Transverse colon (tissue), 4 donors: ENCODE data around the gene ANO1. TPM values are rescaled to one million over a fixed set of nuclear protein-coding genes. Genes with fewer than 3 reads are reported as not detected.

Experiments
- DNase-seq: peaks from one replicate; pipeline ENCODE4 v3.0.0-alpha.2; 2019
- H3K27ac ChIP-seq, 4 donors: fragments of 200-600 bp; sonication (generic); 2 replicates each; pipeline ENCODE4 v1.5.1; 2016 to 2018; ENCODE audit warnings: inconsistent platforms in 4 of 4
- H3K27me3 ChIP-seq: fragments of 200-600 bp; sonication (generic); 2 replicates; pipeline ENCODE4 v1.5.1; 2017; ENCODE audit warnings: inconsistent platforms
- H3K36me3 ChIP-seq, 4 donors: fragments of 200-600 bp; sonication (generic); 2 replicates each; pipeline ENCODE4 v1.5.1; 2017 to 2019; ENCODE audit warnings: inconsistent platforms in 4 of 4
- H3K4me1 ChIP-seq, 4 donors: fragments of 200-600 bp; sonication (generic); 2 replicates each; pipeline ENCODE4 v1.5.1; 2017 to 2020; ENCODE audit warnings: inconsistent platforms in 4 of 4
- H3K4me3 ChIP-seq, 4 donors: fragments of 200-600 bp; sonication (generic); 1 replicate in 1 of 4; 2 replicates in 3 of 4; pipeline versions ENCODE4 v1.5.1 to v1.6.1; 2017 to 2019; ENCODE audit warnings: inconsistent platforms in 4 of 4
- H3K9me3 ChIP-seq, 2 donors: fragments of 200-600 bp; sonication (generic); 2 replicates each; pipeline ENCODE4 v1.5.1; 2017 to 2019; ENCODE audit warnings: inconsistent platforms in 2 of 2
- EP300 ChIP-seq: sonication (generic); formaldehyde crosslinking; IDR thresholded peaks from one replicate; pipeline ENCODE4 v1.6.1; 2017; ENCODE audit warnings: antibody characterized with exemption, low read depth
- POLR2A ChIP-seq: fragments of 450-650 bp; IDR thresholded peaks from one replicate; pipeline ENCODE4 v1.6.1; 2016; ENCODE audit warnings: antibody characterized with exemption, mild to moderate bottlenecking, moderate library complexity
- POLR2AphosphoS5 ChIP-seq, 3 donors: sonication (generic); formaldehyde crosslinking; IDR thresholded peaks; one replicate each; pipeline ENCODE4 v1.6.1; 2016; ENCODE audit warnings: antibody characterized with exemption in 3 of 3
- WGBS, 2 donors: methylation state at CpG; one replicate each; pipeline ENCODE4 v1.1.5; 2018; ENCODE audit warnings: low coverage in 1 of 2; 5-methylcytosine and 5-hydroxymethylcytosine counted together
- in situ Hi-C, 4 donors: fragments of 200-750 bp; cut with MboI; loops; one replicate each; pipeline versions ENCODE4 v1.15.0 to v1.15.1; 2017; ENCODE audit warnings: low sequenced_read_pairs in 3 of 4, low pct_ligation_motif_present in 1 of 4, low pct_unique_long_range_greater_than_20kb in 1 of 4
- intact Hi-C: fragments of 100-400 bp; cut with DNase I; formaldehyde crosslinking; loops from one replicate; pipeline ENCODE4 v1.15.1; 2023; ENCODE audit warnings: low total_unique reads
- total RNA-seq, 4 donors: library from RNA; depleted of rRNA; stranded (reverse); fragments of >200 nt; gene quantifications; one replicate each; pipeline ENCODE4 v1.1.0, GENCODE V29; 2016
- TF ChIP-seq, protein P1 (sequence below), 5 experiments: fragments of 200-600 bp in 3 of 5; fragments of 450-650 bp in 2 of 5; sonication (generic) in 3 of 5; IDR thresholded peaks; 1 replicate in 2 of 5; 2 replicates in 3 of 5; pipeline ENCODE4 v1.5.1; 2016 to 2017; ENCODE audit warnings: antibody characterized with exemption in 5 of 5, inconsistent platforms in 3 of 5, mild to moderate bottlenecking in 2 of 5, moderate library complexity in 1 of 5

The ANO1 gene
- total RNA-seq, 4 donors from 2014 or later, result 7.9 to 20.9 (median 11.3) TPM

DNA sequence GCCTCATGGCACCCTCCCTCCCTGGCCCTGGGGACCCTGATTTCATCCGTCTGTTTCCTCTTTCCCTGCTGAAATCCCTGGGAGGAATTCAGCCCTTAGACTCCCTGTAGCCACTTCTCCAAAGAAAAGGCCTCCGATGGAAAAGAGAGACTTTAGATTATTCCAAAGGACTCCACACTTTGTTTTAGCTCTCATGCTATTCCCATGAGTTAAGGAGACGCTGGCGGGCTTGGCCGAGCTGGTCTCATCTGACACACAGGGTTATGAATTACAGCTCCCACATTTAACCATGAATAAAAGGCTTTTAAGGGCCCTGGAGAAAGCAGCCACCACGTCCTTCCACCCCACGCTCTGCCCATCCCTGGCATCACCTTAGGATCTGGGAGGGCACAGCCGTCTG, 57.0 kb downstream of the ANO1 start:
- intact Hi-C loops, result no loop called here
- Histone ChIP-seq H3K27ac (peak overlapping the region in 1 of 4 donors; percentile 12), H3K9me3 (no peaks in the 10 kb centered on the region)

DNA sequence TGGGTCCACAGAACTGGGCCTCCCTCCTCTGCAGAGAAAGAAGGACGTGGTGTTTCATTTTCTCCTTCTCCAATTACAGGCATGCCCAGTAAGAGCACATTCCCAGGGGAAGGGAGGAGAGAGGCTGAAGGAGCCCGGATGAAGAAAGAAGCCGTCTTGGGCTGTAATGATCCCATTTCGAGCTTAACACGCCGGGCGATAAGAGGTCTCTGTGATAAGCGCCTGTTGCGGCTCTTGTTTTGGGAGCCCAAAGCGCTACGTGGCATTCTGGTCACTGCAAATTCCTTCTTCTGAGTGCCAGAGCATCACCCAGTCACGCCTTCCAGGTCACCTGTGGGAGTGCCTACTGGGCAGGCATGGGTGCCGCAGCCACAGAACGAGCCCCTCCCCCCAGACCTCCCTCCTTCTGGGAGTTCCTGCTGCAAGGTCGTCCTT, 57.5 kb downstream of the ANO1 start:
- 72 to 77% methylated on average over 3 to 15 of the region's 15 CpGs for WGBS, 2 donors
- Histone ChIP-seq H3K4me1 (no peaks in the 10 kb centered on the region), H3K9me3 (no peaks in the 10 kb centered on the region), H3K27ac (peak overlapping the region in 1 of 4 donors; percentile 12), H3K27me3 (no peaks in the 10 kb centered on the region), H3K36me3 (no peaks in the 10 kb centered on the region), H3K4me3 (no peak overlapping the region)
- intact Hi-C loops (no loop called here), in situ Hi-C loops (no loop called here)
- no peak for DNase-seq
- TF ChIP-seq EP300, result no peak
- no peak for TF ChIP-seq POLR2AphosphoS5 (IDR thresholded peaks at IDR 0.05)
- TF ChIP-seq POLR2A, result no peak
- TF ChIP-seq, protein P1, sequence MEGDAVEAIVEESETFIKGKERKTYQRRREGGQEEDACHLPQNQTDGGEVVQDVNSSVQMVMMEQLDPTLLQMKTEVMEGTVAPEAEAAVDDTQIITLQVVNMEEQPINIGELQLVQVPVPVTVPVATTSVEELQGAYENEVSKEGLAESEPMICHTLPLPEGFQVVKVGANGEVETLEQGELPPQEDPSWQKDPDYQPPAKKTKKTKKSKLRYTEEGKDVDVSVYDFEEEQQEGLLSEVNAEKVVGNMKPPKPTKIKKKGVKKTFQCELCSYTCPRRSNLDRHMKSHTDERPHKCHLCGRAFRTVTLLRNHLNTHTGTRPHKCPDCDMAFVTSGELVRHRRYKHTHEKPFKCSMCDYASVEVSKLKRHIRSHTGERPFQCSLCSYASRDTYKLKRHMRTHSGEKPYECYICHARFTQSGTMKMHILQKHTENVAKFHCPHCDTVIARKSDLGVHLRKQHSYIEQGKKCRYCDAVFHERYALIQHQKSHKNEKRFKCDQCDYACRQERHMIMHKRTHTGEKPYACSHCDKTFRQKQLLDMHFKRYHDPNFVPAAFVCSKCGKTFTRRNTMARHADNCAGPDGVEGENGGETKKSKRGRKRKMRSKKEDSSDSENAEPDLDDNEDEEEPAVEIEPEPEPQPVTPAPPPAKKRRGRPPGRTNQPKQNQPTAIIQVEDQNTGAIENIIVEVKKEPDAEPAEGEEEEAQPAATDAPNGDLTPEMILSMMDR (IDR thresholded peaks at IDR 0.05), result no peak

More for the DNA sequence above, 57.0 kb downstream of the ANO1 start:
- TF ChIP-seq EP300 (no peak), POLR2AphosphoS5 (IDR thresholded peaks at IDR 0.05) (no peak), POLR2A (no peak)
- TF ChIP-seq, protein P1 (IDR thresholded peaks at IDR 0.05), result no peak
- Histone ChIP-seq H3K27me3 (no peaks in the 10 kb centered on the region), H3K36me3 (no peaks in the 10 kb centered on the region), H3K4me3 (no peak overlapping the region), H3K4me1 (no peaks in the 10 kb centered on the region)
- in situ Hi-C loops, result no loop called here
- WGBS, 2 donors, result 63% methylated on average over 8 of the region's 8 CpGs; no CpG with 5 or more reads in 1 of the 2 donors
- no peak for DNase-seq

DNA sequence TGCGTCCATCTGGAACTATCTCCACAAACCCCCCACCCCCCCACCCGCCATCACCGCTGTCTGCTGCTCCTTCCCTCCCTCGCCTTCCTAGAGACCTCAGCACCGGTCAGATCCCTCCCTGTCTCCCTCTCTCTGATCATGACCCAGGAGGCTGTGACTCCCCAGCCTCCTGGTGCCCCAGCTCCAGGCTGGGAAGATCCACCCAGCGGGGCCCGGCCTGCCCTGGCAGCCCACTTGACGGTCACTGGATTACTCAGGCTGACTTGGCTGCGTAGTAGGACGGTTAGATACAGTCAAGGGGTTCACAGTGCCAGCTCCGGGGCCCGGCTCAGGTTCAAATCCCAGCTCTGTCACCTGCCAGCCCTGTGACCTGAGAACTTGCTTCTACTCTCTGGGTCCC, 59.3 kb downstream of the ANO1 start:
- Histone ChIP-seq H3K27ac (no peak overlapping the region), H3K4me3 (no peak overlapping the region), H3K36me3 (no peaks in the 10 kb centered on the region), H3K27me3 (peaks cover 13% of the 10 kb centered on the region), H3K4me1 (peaks cover 0 to 7% (median 4%) of the 10 kb centered on the region in 4 donors), H3K9me3 (no peaks in the 10 kb centered on the region)
- intact Hi-C loops (no loop called here), in situ Hi-C loops (no loop called here)
- TF ChIP-seq EP300 (no peak), POLR2AphosphoS5 (IDR thresholded peaks at IDR 0.05) (no peak), POLR2A (no peak)
- TF ChIP-seq, protein P1 (IDR thresholded peaks at IDR 0.05), result no peak
- WGBS, 2 donors, result no CpG with 5 or more reads among the region's 12 CpGs
- no peak for DNase-seq

DNA sequence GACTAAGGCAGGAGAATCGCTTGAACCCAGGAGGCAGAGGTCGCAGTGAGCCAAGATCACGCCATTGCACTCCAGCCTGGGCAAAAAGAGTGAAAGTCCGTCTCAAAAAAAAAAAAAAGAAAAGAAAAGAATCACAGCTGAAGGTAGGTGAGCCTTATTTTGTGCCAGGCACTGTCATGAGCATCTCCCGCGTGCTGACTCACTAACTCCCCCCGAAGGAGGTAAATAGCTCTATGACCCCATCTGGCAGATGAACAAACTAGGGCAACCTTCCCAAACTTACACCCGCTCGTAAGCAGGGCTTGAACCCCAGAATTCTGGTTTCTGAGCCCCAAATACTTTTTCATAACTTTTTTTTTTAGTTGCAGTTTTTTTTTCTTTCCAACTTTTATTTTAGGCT, 60.3 kb downstream of the ANO1 start:
- in situ Hi-C loops, result no loop called here
- Histone ChIP-seq H3K27ac (no peak overlapping the region), H3K4me1 (peaks cover 0 to 7% (median 4%) of the 10 kb centered on the region in 4 donors), H3K36me3 (no peaks in the 10 kb centered on the region), H3K27me3 (peaks cover 20% of the 10 kb centered on the region), H3K9me3 (no peaks in the 10 kb centered on the region), H3K4me3 (no peak overlapping the region)
- 82 to 86% methylated on average over 9 of the region's 9 CpGs for WGBS, 2 donors
- DNase-seq, result no peak
- intact Hi-C loops, result no loop called here
- TF ChIP-seq, protein P1 (IDR thresholded peaks at IDR 0.05), result no peak
- TF ChIP-seq POLR2A, result no peak
- no peak for TF ChIP-seq POLR2AphosphoS5 (IDR thresholded peaks at IDR 0.05)
- TF ChIP-seq EP300, result no peak
